PC-9 (cell line): Measurements from ENCODE around the gene PRPF38B.

Experiments
- CTCF ChIP-seq: fragments of 200-600 bp; sonication (generic); conservative IDR thresholded peaks from 2 replicates; pipeline ENCODE4 v1.6.1; 2017; ENCODE audit warnings: mixed run types, antibody characterized with exemption, mild to moderate bottlenecking, moderate library complexity
- EZH2 ChIP-seq: fragments of 200-600 bp; sonication (generic); IDR thresholded peaks from 2 replicates; pipeline ENCODE4 v1.8.0; 2017; ENCODE audit warnings: antibody characterized with exemption, low read depth

GRCh38 chr1:108669679-108670078 is 22.4 kb upstream of the PRPF38B start:
- TF ChIP-seq CTCF (no peak), EZH2 (no peak)
